OCI-LY3 (cell line): ENCODE data around the gene CSTF3.

ENCODE experiments used
- H2AFZ ChIP-seq: fragments of 200-600, 300-600 bp; shearing (Covaris generic); 2 replicates; pipeline ENCODE4 v1.6.0; 2014; ENCODE audit warnings: antibody characterized with exemption, low read depth, low read length
- H3K27ac ChIP-seq: fragments of 200-600, 300-600 bp; sonication (generic); 2 replicates; pipeline ENCODE4 v1.5.1; 2014; ENCODE audit warnings: mild to moderate bottlenecking, low read length, moderate library complexity, mixed read lengths
- H3K27me3 ChIP-seq: fragments of 200-600, 300-600 bp; sonication (generic); 2 replicates; pipeline ENCODE4 v1.6.1; 2014; ENCODE audit warnings: low read depth, low read length, mixed read lengths
- H3K36me3 ChIP-seq: fragments of 200-600, 300-600 bp; sonication (generic); replicated peaks from 2 replicates; pipeline ENCODE3; 2014; ENCODE audit warnings: low read depth, low read length, mixed read lengths
- H3K4me1 ChIP-seq: fragments of 300-600, 200-600 bp; sonication (generic); 2 replicates; pipeline ENCODE4 v1.6.1; 2014; ENCODE audit warnings: low read length, mixed read lengths
- H3K4me2 ChIP-seq: fragments of 200-600, 300-600 bp; sonication (generic); 2 replicates; pipeline ENCODE4 v1.6.1; 2014; ENCODE audit warnings: low read length, mixed read lengths
- H3K4me3 ChIP-seq: fragments of 300-600, 200-600 bp; sonication (generic); 2 replicates; pipeline ENCODE4 v1.5.1; 2014; ENCODE audit warnings: antibody characterized with exemption, mild to moderate bottlenecking, low read length, moderate library complexity
- H3K79me2 ChIP-seq: fragments of 300-600, 200-600 bp; shearing (Covaris generic); 2 replicates; pipeline ENCODE4 v1.6.1; 2014; ENCODE audit warnings: mild to moderate bottlenecking, low read length, mixed read lengths
- H3K9ac ChIP-seq: fragments of 300-600, 200-600 bp; shearing (Covaris generic); 2 replicates; pipeline ENCODE4 v1.6.0; 2014; ENCODE audit warnings: mild to moderate bottlenecking, low read length, moderate library complexity
- H3K9me3 ChIP-seq: fragments of 200-600, 300-600 bp; shearing (Covaris generic); 2 replicates; pipeline ENCODE4 v1.6.1; 2014; ENCODE audit warnings: low read length, mixed read lengths; ENCODE audit not compliant: insufficient read depth
- H4K20me1 ChIP-seq: fragments of 200-600, 300-600 bp; sonication (generic); 2 replicates; pipeline ENCODE4 v1.6.1; 2016; ENCODE audit warnings: low read length, mixed read lengths; ENCODE audit not compliant: insufficient read depth
- CTCF ChIP-seq: fragments of 200-600, 300-600 bp; sonication (generic); IDR thresholded peaks from 2 replicates; pipeline ENCODE4 v1.5.1; 2014; ENCODE audit warnings: antibody characterized with exemption, low read length, low read depth
- EZH2phosphoT487 ChIP-seq: fragments of 200-600 bp; shearing (Covaris generic); IDR thresholded peaks from 2 replicates; pipeline ENCODE4 v1.6.1; 2018; ENCODE audit warnings: antibody characterized with exemption, mixed run types, low read depth

The CSTF3 gene

GRCh38 chr11:33157103-33158027 is 3.9 kb downstream of the CSTF3 start:
- Histone ChIP-seq H3K36me3 (peaks cover 20% of the 10 kb centered on the region), H3K27ac (no peak overlapping the region), H3K4me3 (no peak overlapping the region), H3K79me2 (peaks cover 98% of the 10 kb centered on the region), H2AFZ (no peak overlapping the region), H3K4me1 (peaks cover 21% of the 10 kb centered on the region), H3K9ac (no peak overlapping the region), H3K9me3 (no peaks in the 10 kb centered on the region), H4K20me1 (peaks cover 12% of the 10 kb centered on the region), H3K4me2 (no peak overlapping the region), H3K27me3 (no peaks in the 10 kb centered on the region)
- TF ChIP-seq EZH2phosphoT487 (no peak), CTCF (no peak)

GRCh38 chr11:33151399-33151798 is 9.9 kb downstream of the CSTF3 start:
- peaks cover 100% of the 10 kb centered on the region for H3K79me2 ChIP-seq
- TF ChIP-seq EZH2phosphoT487 = no peak
- no peak for TF ChIP-seq CTCF
- no peaks in the 10 kb centered on the region for H3K9me3 ChIP-seq
- H3K9ac ChIP-seq = no peak overlapping the region
- peaks cover 34% of the 10 kb centered on the region for H4K20me1 ChIP-seq
- no peak overlapping the region for H3K4me2 ChIP-seq
- peaks cover 34% of the 10 kb centered on the region for H3K36me3 ChIP-seq
- H2AFZ ChIP-seq = no peak overlapping the region
- H3K4me1 ChIP-seq = no peaks in the 10 kb centered on the region
- no peak overlapping the region for H3K4me3 ChIP-seq
- H3K27me3 ChIP-seq = no peaks in the 10 kb centered on the region
- H3K27ac ChIP-seq = no peak overlapping the region

GRCh38 chr11:33147559-33147958 is 13.7 kb downstream of the CSTF3 start:
- TF ChIP-seq EZH2phosphoT487 = no peak
- no peak for TF ChIP-seq CTCF
- Histone ChIP-seq H3K9me3 (no peaks in the 10 kb centered on the region), H3K36me3 (peaks cover 26% of the 10 kb centered on the region), H3K4me1 (no peaks in the 10 kb centered on the region), H3K9ac (no peak overlapping the region), H3K4me3 (no peak overlapping the region), H3K27ac (no peak overlapping the region), H3K79me2 (peaks cover 100% of the 10 kb centered on the region), H2AFZ (no peak overlapping the region), H4K20me1 (peaks cover 29% of the 10 kb centered on the region), H3K27me3 (no peaks in the 10 kb centered on the region), H3K4me2 (no peak overlapping the region)

GRCh38 chr11:33135768-33136443 is 25.4 kb downstream of the CSTF3 start:
- no peaks in the 10 kb centered on the region for H3K4me1 ChIP-seq
- H3K27me3 ChIP-seq = no peaks in the 10 kb centered on the region
- no peaks in the 10 kb centered on the region for H3K9me3 ChIP-seq
- H3K9ac ChIP-seq = no peak overlapping the region
- no peak overlapping the region for H3K4me3 ChIP-seq
- no peak overlapping the region for H2AFZ ChIP-seq
- peaks cover 21% of the 10 kb centered on the region for H3K36me3 ChIP-seq
- H3K79me2 ChIP-seq = no peaks in the 10 kb centered on the region; the same call in 1 of the 2 replicates
- H3K4me2 ChIP-seq = no peak overlapping the region
- no peaks in the 10 kb centered on the region for H4K20me1 ChIP-seq
- no peak overlapping the region for H3K27ac ChIP-seq
- no peak for TF ChIP-seq CTCF
- no peak for TF ChIP-seq EZH2phosphoT487
